Endothelial cell of umbilical vein (primary cell): Measurements from ENCODE around the gene CYB5R4. TPM values are rescaled to one million over a fixed set of nuclear protein-coding genes. Genes with fewer than 3 reads are reported as not detected.

ENCODE experiments used
- BruUV-seq: library from RNA; stranded (reverse); fragments of 400-500 nt; replicated peaks from 2 replicates; lab custom pipeline; 2021; lab: Mats Ljungman, UMichigan
- CTCF ChIA-PET: fragments of 300-600, 350-600 bp; sonication (Branson Sonifier 250); formaldehyde crosslinking; loops from one replicate; lab custom pipeline; 2021; ENCODE audit warnings: antibody characterized with exemption, inconsistent platforms; lab: Charles Lee
- POLR2A ChIA-PET: fragments of 300-600, 350-600 bp; sonication (Branson Sonifier 250); formaldehyde crosslinking; loops from one replicate; lab custom pipeline; 2021; ENCODE audit warnings: antibody characterized with exemption, inconsistent platforms; lab: Charles Lee
- DNase-seq: peaks from one replicate; pipeline ENCODE4 v3.0.0-alpha.2; 2011; ENCODE audit warnings: low read depth, low spot score
- FAIRE-seq: peaks from 2 replicates; lab custom pipeline; 2011; peaks lifted over from hg19 to GRCh38; lab: Jason Lieb, UNC
- H2AFZ ChIP-seq: 2 replicates; pipeline ENCODE4 v1.6.0; 2012; ENCODE audit warnings: low read depth, low read length, control low read depth, inconsistent platforms
- H3K27ac ChIP-seq: 2 replicates; pipeline ENCODE4 v1.5.1; 2011; ENCODE audit warnings: low read depth, mild to moderate bottlenecking, control low read depth, low read length, moderate library complexity; ENCODE audit not compliant: insufficient read depth
- H3K27me3 ChIP-seq, 2 experiments: 2 replicates each; pipeline versions ENCODE4 v1.6.0 to v1.6.1; 2011; ENCODE audit warnings: low read length in 2 of 2, mixed read lengths in 1 of 2; ENCODE audit not compliant: control insufficient read depth in 2 of 2, insufficient read depth in 2 of 2
- H3K36me3 ChIP-seq, 2 experiments: 2 replicates in 1 of 2; 3 replicates in 1 of 2; pipeline ENCODE4 v1.5.1; 2011; ENCODE audit warnings: low read length in 2 of 2, mild to moderate bottlenecking in 1 of 2, moderate library complexity in 1 of 2; ENCODE audit not compliant: control insufficient read depth in 2 of 2, insufficient read depth in 2 of 2; ENCODE audit errors: extremely low read depth in 1 of 2
- H3K4me1 ChIP-seq: 3 replicates; pipeline ENCODE4 v1.5.1; 2011; ENCODE audit warnings: mild to moderate bottlenecking, low read length; ENCODE audit not compliant: control insufficient read depth, insufficient read depth; ENCODE audit errors: extremely low read depth
- H3K4me2 ChIP-seq: 2 replicates; pipeline ENCODE4 v1.6.1; 2011; ENCODE audit warnings: low read length, control low read depth, mixed read lengths; ENCODE audit not compliant: insufficient read depth
- H3K4me3 ChIP-seq, 3 experiments: fragments of 200-600 bp in 1 of 3; sonication (generic), shearing (Covaris generic) in 1 of 3; replicated peaks in 1 of 3; 2 replicates each; pipeline ENCODE4 v1.5.1; 2011 to 2016; ENCODE audit warnings: control low read depth in 3 of 3, low read length in 3 of 3, mild to moderate bottlenecking in 2 of 3, inconsistent platforms in 1 of 3, low read depth in 1 of 3, moderate library complexity in 1 of 3; ENCODE audit not compliant: insufficient read depth in 1 of 3
- H3K79me2 ChIP-seq: 2 replicates; pipeline ENCODE4 v1.6.0; 2012; ENCODE audit warnings: low read length, inconsistent platforms; ENCODE audit not compliant: control insufficient read depth, insufficient read depth
- H3K9ac ChIP-seq: replicated peaks from 2 replicates; pipeline ENCODE3; 2011; ENCODE audit warnings: low read length, control low read depth; ENCODE audit not compliant: insufficient read depth; ENCODE audit errors: extremely low read depth
- H3K9me1 ChIP-seq: replicated peaks from 3 replicates; pipeline ENCODE4 v1.6.0; 2011; ENCODE audit warnings: mild to moderate bottlenecking, low read length; ENCODE audit not compliant: control insufficient read depth, insufficient read depth; ENCODE audit errors: extremely low read depth
- H3K9me3 ChIP-seq: replicated peaks from 2 replicates; pipeline ENCODE4 v1.5.1; 2012; ENCODE audit warnings: low read length, inconsistent platforms; ENCODE audit not compliant: control insufficient read depth, insufficient read depth
- H4K20me1 ChIP-seq: replicated peaks from 2 replicates; pipeline ENCODE3; 2011; ENCODE audit warnings: mild to moderate bottlenecking, low read length; ENCODE audit not compliant: control insufficient read depth, insufficient read depth; ENCODE audit errors: extremely low read depth
- CTCF ChIP-seq, 2 donors: IDR thresholded peaks; 1 replicate in 1 of 2; 2 replicates in 1 of 2; pipeline ENCODE4 v1.5.1; 2011; ENCODE audit warnings: low read length in 2 of 2, mild to moderate bottlenecking in 2 of 2, moderate library complexity in 2 of 2, control low read depth in 1 of 2, inconsistent platforms in 1 of 2, low read depth in 1 of 2; ENCODE audit not compliant: insufficient read depth in 1 of 2; ENCODE audit errors: extremely low read depth in 1 of 2
- EZH2 ChIP-seq: IDR thresholded peaks from 2 replicates; pipeline ENCODE4 v1.6.1; 2012; ENCODE audit warnings: borderline replicate concordance, low read depth, mild to moderate bottlenecking, moderate library complexity, low read length, inconsistent platforms; ENCODE audit not compliant: severe bottlenecking
- FOS ChIP-seq: IDR thresholded peaks from 2 replicates; pipeline ENCODE4 v1.6.1; 2011; ENCODE audit warnings: mild to moderate bottlenecking, low read length, moderate library complexity, borderline replicate concordance; ENCODE audit not compliant: insufficient read depth
- GATA2 ChIP-seq: IDR thresholded peaks from 2 replicates; pipeline ENCODE4 v1.7.0; 2011; ENCODE audit warnings: low read depth, mild to moderate bottlenecking, moderate library complexity, mixed read lengths, low read length; ENCODE audit not compliant: insufficient read length, insufficient read depth
- JUN ChIP-seq: IDR thresholded peaks from 2 replicates; pipeline ENCODE4 v1.6.1; 2011; ENCODE audit warnings: borderline replicate concordance, low read depth; ENCODE audit not compliant: insufficient read length, insufficient read depth
- MAX ChIP-seq: IDR thresholded peaks from 2 replicates; pipeline ENCODE4 v1.6.1; 2011; ENCODE audit not compliant: insufficient read depth, insufficient read length
- MYC ChIP-seq: IDR thresholded peaks from one replicate; pipeline ENCODE4 v1.6.1; 2011; ENCODE audit warnings: mild to moderate bottlenecking, low read depth, low read length
- POLR2A ChIP-seq: IDR thresholded peaks from 2 replicates; pipeline ENCODE4 v1.6.1; 2012; ENCODE audit warnings: low read depth, mild to moderate bottlenecking, control low read depth, low read length
- POLR2AphosphoS5 ChIP-seq: IDR thresholded peaks from 2 replicates; pipeline ENCODE4 v1.6.1; 2012; ENCODE audit warnings: low read depth, mild to moderate bottlenecking, control low read depth, low read length, moderate library complexity; ENCODE audit not compliant: insufficient read depth
- dilution Hi-C: fragments of 300-500 bp; cut with MboI; formaldehyde crosslinking; loops from one replicate; pipeline ENCODE4 v1.15.0; 2019; ENCODE audit warnings: low sequenced_read_pairs; ENCODE audit not compliant: extremely low pct_ligation_motif_present
- intact Hi-C: fragments of 100-400 bp; cut with micrococcal nuclease; formaldehyde crosslinking; loops from one replicate; pipeline ENCODE4 v1.10.0; 2022
- polyA plus RNA-seq, 4 experiments: library from polyadenylated mRNA; depleted of rRNA in 3 of 4; stranded (reverse) in 3 of 4; unstranded in 1 of 4; fragments of >200 nt; gene quantifications; 2 replicates each; pipeline versions ENCODE4 v1.2.1 to v1.2.3, GENCODE V29; 2011 to 2012; ENCODE audit warnings: missing spikeins in 1 of 4
- total RNA-seq: library from RNA; stranded (reverse); gene quantifications from 2 replicates; pipeline ENCODE4 v1.2.3, GENCODE V29; 2021

The CYB5R4 gene
- total and polyA plus RNA-seq, 2 donors (not counting 3 experiments of a cell fraction or from before 2014, with no cell fraction given): 3.1 to 13.4 TPM

GRCh38 chr6:83978997-83979396 lies 119.5 kb downstream of the CYB5R4 start:
- Histone ChIP-seq H4K20me1 (no peaks in the 10 kb centered on the region), H3K9me3 (no peaks in the 10 kb centered on the region), H3K79me2 (no peaks in the 10 kb centered on the region), H3K4me1 (peaks cover 9% of the 10 kb centered on the region), H3K36me3 (no peaks in the 10 kb centered on the region), H3K4me2 (no peak overlapping the region), H3K9me1 (no peaks in the 10 kb centered on the region), H3K27ac (no peak overlapping the region), H3K4me3 (no peak overlapping the region), H2AFZ (no peak overlapping the region), H3K9ac (no peak overlapping the region), H3K27me3 (no peaks in the 10 kb centered on the region)
- CTCF ChIA-PET: no interaction called here
- TF ChIP-seq CTCF (IDR thresholded peaks at IDR 0.05; ENCODE audit: extremely low read depth in 1 of 2, insufficient read depth in 1 of 2, low read depth in 1 of 2, low read length in 2 of 2): no peak
- no peak for DNase-seq
- BruUV-seq: no TSS peak
- intact Hi-C loops: no loop called here
- FAIRE-seq: no peak
- dilution Hi-C loops: no loop called here
- POLR2A ChIA-PET: no interaction called here

GRCh38 chr6:83984411-83984810 lies 124.9 kb downstream of the CYB5R4 start:
- no peak for FAIRE-seq
- Histone ChIP-seq H3K4me2 (no peak overlapping the region), H2AFZ (no peak overlapping the region), H3K79me2 (no peaks in the 10 kb centered on the region), H3K27me3 (no peaks in the 10 kb centered on the region), H3K4me3 (no peak overlapping the region), H4K20me1 (no peaks in the 10 kb centered on the region), H3K4me1 (no peaks in the 10 kb centered on the region), H3K9ac (no peak overlapping the region), H3K27ac (no peak overlapping the region), H3K9me3 (no peaks in the 10 kb centered on the region), H3K9me1 (no peaks in the 10 kb centered on the region), H3K36me3 (no peaks in the 10 kb centered on the region)
- dilution Hi-C loops (no loop called here), intact Hi-C loops (no loop called here)
- BruUV-seq: no TSS peak
- ChIA-PET CTCF (no interaction called here), POLR2A (no interaction called here)
- TF ChIP-seq MYC: no peak
- no peak for TF ChIP-seq GATA2
- no peak for TF ChIP-seq MAX
- no peak for TF ChIP-seq POLR2AphosphoS5
- TF ChIP-seq EZH2: no peak
- no peak for TF ChIP-seq JUN
- TF ChIP-seq FOS: no peak
- TF ChIP-seq POLR2A: no peak
- TF ChIP-seq CTCF (IDR thresholded peaks at IDR 0.05; ENCODE audit: extremely low read depth in 1 of 2, insufficient read depth in 1 of 2, low read depth in 1 of 2, low read length in 2 of 2): no peak
- DNase-seq: no peak
